ENCODE measurements around the gene SURF6.
"Not testable (repeated sequence)": the region's sequence is repeated elsewhere in the genome, so short reads cannot be mapped to it uniquely, and the experiment has no call there.

GRCh38 chr9:133283255-133284032 lies 52.5 kb downstream of the SURF6 start:
- not testable (repeated sequence) for TF ChIP-seq CTCF (conservative IDR thresholded peaks at IDR 0.05; ENCODE audit: low read length); EZH2phosphoT487 (IDR thresholded peaks at IDR 0.05; ENCODE audit: borderline replicate concordance, low read depth, low read length)

Measured in OCI-LY7 (cell line).